Tibial artery (tissue), 4 donors: ENCODE measurements around the gene TCF15.

Experiments used
- DNase-seq, 2 donors: peaks; one replicate each; pipeline ENCODE4 v3.0.0-alpha.2; 2019
- H3K27ac ChIP-seq, 2 donors: fragments of 200-600 bp; sonication (generic) in 1 of 2; 1 replicate in 1 of 2; 2 replicates in 1 of 2; pipeline ENCODE4 v1.5.1; 2018 to 2019; ENCODE audit warnings: mild to moderate bottlenecking in 1 of 2
- H3K27me3 ChIP-seq, 2 donors: fragments of 200-600 bp; sonication (generic) in 1 of 2; one replicate each; pipeline versions ENCODE4 v1.5.1 to v1.6.0; 2016 to 2019
- H3K36me3 ChIP-seq, 3 donors: fragments of 200-600 bp; sonication (generic) in 2 of 3; one replicate each; pipeline ENCODE4 v1.5.1; 2016 to 2019; ENCODE audit warnings: mild to moderate bottlenecking in 2 of 3
- H3K4me1 ChIP-seq, 4 donors: fragments of 200-600 bp; sonication (generic) in 2 of 4; 1 replicate in 3 of 4; 2 replicates in 1 of 4; pipeline ENCODE4 v1.5.1; 2016 to 2019
- H3K4me3 ChIP-seq, 2 donors: fragments of 200-600 bp; sonication (generic) in 1 of 2; 1 replicate in 1 of 2; 2 replicates in 1 of 2; pipeline ENCODE4 v1.5.1; 2018 to 2019; ENCODE audit warnings: mild to moderate bottlenecking in 2 of 2
- H3K9me3 ChIP-seq, 3 donors: fragments of 200-600 bp; sonication (generic) in 1 of 3; one replicate each; pipeline ENCODE4 v1.5.1; 2016 to 2019
- CTCF ChIP-seq, 2 experiments: fragments of 200-600 bp in 1 of 2; fragments of 450-650 bp in 1 of 2; IDR thresholded peaks; one replicate each; pipeline ENCODE4 v1.5.1; 2017 to 2019; ENCODE audit warnings: antibody characterized with exemption in 2 of 2, mild to moderate bottlenecking in 1 of 2, moderate library complexity in 1 of 2
- intact Hi-C: fragments of 100-400 bp; cut with DNase I; formaldehyde crosslinking; loops from one replicate; pipeline ENCODE4 v1.15.0; 2023; ENCODE audit warnings: low total_unique reads

The TCF15 gene

DNA sequence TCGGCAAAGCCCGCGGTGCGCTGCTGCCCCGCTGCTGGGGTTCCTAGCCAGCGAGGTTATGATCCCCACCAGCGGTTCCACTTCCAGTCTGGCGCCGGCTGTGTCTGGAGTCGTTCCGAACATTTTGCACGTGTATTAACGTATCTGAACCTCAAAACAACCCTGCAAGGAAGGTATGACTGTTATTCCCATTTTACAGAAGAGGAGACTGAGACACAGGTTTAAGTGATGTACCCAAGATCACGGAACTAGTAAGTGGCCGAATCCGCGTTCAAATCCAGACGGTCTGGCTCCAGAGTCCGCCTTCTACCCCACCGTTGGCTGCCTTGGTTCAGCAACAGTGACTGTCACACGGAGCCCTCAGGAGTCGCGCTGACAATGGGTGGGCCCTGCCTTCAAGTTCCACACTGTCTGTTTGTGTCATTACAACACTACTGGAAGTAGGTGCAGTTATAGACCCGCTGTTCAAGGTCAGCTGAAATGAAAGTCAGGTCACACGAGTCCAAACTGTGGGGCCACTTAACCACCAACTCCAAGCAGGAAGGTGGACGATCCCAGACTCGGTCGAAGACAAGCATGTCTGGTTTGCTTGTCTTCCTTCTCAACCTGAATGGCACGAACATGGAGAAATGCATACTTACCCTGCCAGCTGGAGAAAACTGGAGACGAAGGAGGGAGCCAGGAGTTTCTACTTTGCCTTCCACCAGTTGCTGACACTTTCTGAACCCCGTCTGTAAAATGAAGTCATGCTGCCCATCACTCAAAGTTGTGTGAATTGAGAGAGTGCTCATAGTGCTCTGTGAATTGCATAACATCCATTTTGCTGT lies 43.7 kb upstream of the TCF15 start:
- Histone ChIP-seq H3K27ac (peak overlapping the region; percentile 79 to 83), H3K36me3 (peaks cover 3 to 24% (median 7%) of the 10 kb centered on the region in 3 donors), H3K9me3 (no peaks in the 10 kb centered on the region), H3K4me3 (peak overlapping the region; percentile 71 to 86), H3K4me1 (peaks cover 0 to 26% (median 17%) of the 10 kb centered on the region in 4 donors), H3K27me3 (no peaks in the 10 kb centered on the region)
- intact Hi-C loops: loop anchor here (2.0 to 10.0 kb wide), 2 partner anchors 111 to 181 kb away; partner anchors contain the start of genes CSNK2A1 and FAM110A
- DNase-seq: no peak
- no peak for TF ChIP-seq CTCF (IDR thresholded peaks at IDR 0.05)

GRCh38 chr20:653110-653589 lies 43.0 kb upstream of the TCF15 start, which contains the start of gene SRXN1:
SRXN1 (minus strand) TSS chr20:653200; CDS start chr20:653185, 15 bp downstream.
- Histone ChIP-seq H3K9me3 (no peaks in the 10 kb centered on the region), H3K27me3 (no peaks in the 10 kb centered on the region), H3K4me1 (peaks cover 0 to 26% (median 17%) of the 10 kb centered on the region in 4 donors), H3K36me3 (peaks cover 10 to 30% (median 13%) of the 10 kb centered on the region in 3 donors), H3K4me3 (peak within 1 kb of the TSS; percentile 71 to 86), H3K27ac (peak within 1 kb of the TSS; percentile 79 to 83)
- peak; percentile 51 to 58 for TF ChIP-seq CTCF (IDR thresholded peaks at IDR 0.05)
- intact Hi-C loops: loop anchor here (2.0 to 10.0 kb wide), 2 partner anchors 110 to 182 kb away; partner anchors contain the start of genes CSNK2A1 and FAM110A
- DNase-seq: peak; percentile 88 to 94

DNA sequence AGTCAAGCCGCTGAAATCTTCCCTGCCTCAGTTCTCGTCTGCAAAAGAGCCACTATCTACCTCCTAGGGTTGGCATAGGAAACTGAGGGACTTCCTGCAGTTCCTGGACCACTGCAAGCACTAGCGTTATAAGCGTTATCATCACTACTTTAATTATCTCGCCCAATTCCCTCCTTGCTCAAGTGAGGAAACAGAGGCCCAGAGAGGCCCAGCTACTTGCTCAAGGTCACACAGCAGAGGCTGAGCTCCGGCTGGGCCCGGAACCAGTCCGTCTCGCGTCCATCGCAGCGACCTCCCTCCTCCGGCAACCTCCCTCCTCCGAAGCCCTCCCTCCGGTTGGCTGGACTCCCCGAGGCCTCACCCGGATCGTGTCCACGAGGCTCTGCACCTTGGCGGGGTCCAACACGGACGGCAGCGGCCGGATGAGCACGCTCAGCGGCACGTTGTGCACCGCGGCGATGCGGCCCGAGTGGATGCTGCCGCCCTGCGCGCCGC lies 42.6 kb upstream of the TCF15 start:
- DNase-seq: no peak
- Histone ChIP-seq H3K27me3 (no peaks in the 10 kb centered on the region), H3K4me1 (peaks cover 0 to 26% (median 17%) of the 10 kb centered on the region in 4 donors), H3K9me3 (no peaks in the 10 kb centered on the region), H3K27ac (peak overlapping the region; percentile 79 to 83), H3K36me3 (peaks cover 14 to 35% (median 18%) of the 10 kb centered on the region in 3 donors), H3K4me3 (peak overlapping the region; percentile 71 to 86)
- TF ChIP-seq CTCF (IDR thresholded peaks at IDR 0.05): no peak
- intact Hi-C loops: loop anchor here (2.0 to 10.0 kb wide), 2 partner anchors 110 to 182 kb away; partner anchors contain the start of genes CSNK2A1 and FAM110A

- Histone ChIP-seq H3K4me1 (peaks cover 0 to 26% (median 17%) of the 10 kb centered on the region in 4 donors), H3K27ac (peak overlapping the region; percentile 79 to 83), H3K9me3 (no peaks in the 10 kb centered on the region), H3K27me3 (no peaks in the 10 kb centered on the region), H3K4me3 (peak overlapping the region; percentile 71 to 86), H3K36me3 (peaks cover 21 to 42% (median 23%) of the 10 kb centered on the region in 3 donors)
- TF ChIP-seq CTCF (IDR thresholded peaks at IDR 0.05): no peak
- no peak for DNase-seq
- intact Hi-C loops: loop anchor here (2.0 to 10.0 kb wide), 2 partner anchors 109 to 183 kb away; partner anchors contain the start of genes CSNK2A1 and FAM110A
Measured at GRCh38 chr20:651713-652614, 41.9 kb upstream of the TCF15 start.

- no peaks in the 10 kb centered on the region for H3K9me3 ChIP-seq
Measured at GRCh38 chr20:650954-651353, 40.8 kb upstream of the TCF15 start.

More at GRCh38 chr20:650954-651353, 40.8 kb upstream of the TCF15 start:
- no peaks in the 10 kb centered on the region for H3K27me3 ChIP-seq
- no peak for TF ChIP-seq CTCF (IDR thresholded peaks at IDR 0.05)
- no peak for DNase-seq
- H3K4me1 ChIP-seq: peaks cover 0 to 26% (median 17%) of the 10 kb centered on the region in 4 donors
- no peak overlapping the region for H3K4me3 ChIP-seq
- peaks cover 21 to 45% (median 23%) of the 10 kb centered on the region in 3 donors for H3K36me3 ChIP-seq
- intact Hi-C loops: loop anchor here (10.0 kb wide), 1 partner anchor 184 kb away; the partner anchor contains the start of gene FAM110A
- no peak overlapping the region for H3K27ac ChIP-seq
